A204.1 (cell line): ENCODE results near the gene ADCYAP1R1.
A peak's percentile ranks its signal among the peaks of the same experiment; 100 is the strongest.

Source experiments
- FAIRE-seq: peaks from 2 replicates; lab custom pipeline; 2012; peaks lifted over from hg19 to GRCh38; lab: Jason Lieb, UNC

The ADCYAP1R1 gene

GRCh38 chr7:31106303-31107105, 54.4 kb downstream of the ADCYAP1R1 start:
- FAIRE-seq, result no peak

GRCh38 chr7:31107106-31108090, 55.3 kb downstream of the ADCYAP1R1 start:
- FAIRE-seq, result no peak

- FAIRE-seq, result no peak
Observed at GRCh38 chr7:31108097-31108657, 56.1 kb downstream of the ADCYAP1R1 start.

GRCh38 chr7:31109751-31110150, 57.6 kb downstream of the ADCYAP1R1 start:
- no peak for FAIRE-seq

GRCh38 chr7:31110331-31111108, 58.4 kb downstream of the ADCYAP1R1 start:
- no peak for FAIRE-seq

GRCh38 chr7:31111109-31111451, 59.0 kb downstream of the ADCYAP1R1 start:
- no peak for FAIRE-seq

- no peak for FAIRE-seq
Observed at GRCh38 chr7:31113660-31114059, 61.6 kb downstream of the ADCYAP1R1 start.

GRCh38 chr7:31114593-31115343, 62.7 kb downstream of the ADCYAP1R1 start:
- FAIRE-seq, result no peak

GRCh38 chr7:31116615-31117014, 64.5 kb downstream of the ADCYAP1R1 start:
- no peak for FAIRE-seq

- FAIRE-seq, result no peak
Observed at GRCh38 chr7:31119249-31119648, 67.1 kb downstream of the ADCYAP1R1 start.

GRCh38 chr7:31120800-31121513, 68.8 kb downstream of the ADCYAP1R1 start:
- FAIRE-seq, result no peak

- no peak for FAIRE-seq
Observed at GRCh38 chr7:31121601-31122000, 69.5 kb downstream of the ADCYAP1R1 start.

GRCh38 chr7:31122649-31123058, 70.5 kb downstream of the ADCYAP1R1 start:
- FAIRE-seq, result peak; percentile 77

- no peak for FAIRE-seq
Observed at GRCh38 chr7:31123321-31123720, 71.2 kb downstream of the ADCYAP1R1 start.

GRCh38 chr7:31123726-31124125, 71.6 kb downstream of the ADCYAP1R1 start:
- FAIRE-seq, result no peak

- FAIRE-seq, result no peak
Observed at GRCh38 chr7:31125171-31125570, 73.1 kb downstream of the ADCYAP1R1 start.

GRCh38 chr7:31126976-31127375, 74.9 kb downstream of the ADCYAP1R1 start:
- no peak for FAIRE-seq

- FAIRE-seq, result no peak
Observed at GRCh38 chr7:31129067-31129466, 77.0 kb downstream of the ADCYAP1R1 start.

GRCh38 chr7:31133497-31133896, 81.4 kb downstream of the ADCYAP1R1 start:
- FAIRE-seq, result no peak
